Measurements from ENCODE around the gene CDK8. TPM values are rescaled to one million over a fixed set of nuclear protein-coding genes. Genes with fewer than 3 reads are reported as not detected.

CDK8 gene
- 10 to 100 TPM in 3 of 4 donors, 1 to 10 TPM in 1; 9.6 to 17.7 (median 13.7) TPM for total RNA-seq

DNA sequence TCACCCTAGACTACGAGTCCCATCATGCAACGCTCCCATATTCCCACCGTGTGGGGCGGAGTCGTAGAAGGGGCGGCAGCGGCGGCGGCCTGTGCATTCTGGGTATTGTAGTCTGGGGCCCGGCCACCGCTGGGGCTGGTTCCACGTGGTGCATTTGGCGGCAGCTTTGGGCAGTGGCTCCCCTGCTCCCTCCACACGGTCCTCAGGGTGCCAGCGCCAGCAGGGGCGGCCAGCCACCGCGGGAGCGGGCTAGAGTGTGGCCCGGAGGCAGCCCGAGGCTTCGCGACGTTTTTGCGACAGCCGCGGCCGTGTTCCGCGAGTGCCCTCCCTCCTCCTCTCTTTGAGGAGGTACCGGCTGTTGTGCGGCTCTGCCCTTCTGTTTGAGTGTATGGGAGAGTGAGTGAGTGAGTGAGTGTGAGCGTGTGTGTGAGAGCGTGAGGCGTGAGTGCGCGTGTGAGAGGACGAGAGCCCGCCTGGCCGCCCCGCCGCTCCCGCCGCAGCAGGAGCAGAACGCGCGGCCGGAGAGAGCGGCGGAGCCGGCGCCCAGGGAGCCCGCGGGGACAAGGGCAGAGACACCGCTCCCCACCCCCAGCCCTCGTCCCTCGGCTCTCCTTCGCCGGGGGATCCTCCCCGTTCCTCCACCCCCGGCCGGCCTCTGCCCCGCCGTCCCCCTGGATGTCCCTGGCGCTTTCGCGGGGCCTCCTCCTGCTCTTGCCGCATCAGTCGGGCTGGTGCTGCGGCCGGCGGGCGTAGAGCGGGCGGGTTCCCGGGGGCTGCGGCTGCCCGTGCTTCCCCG lies at the start of gene CDK8:
CDK8 (plus strand) TSS at position 343 of the 796 bp plus-strand sequence. CDS start 513 bp downstream, outside the sequence.
- peaks cover 0 to 30% (median 16%) of the 10 kb centered on the region in 4 donors for H3K4me1 ChIP-seq
- no peaks in the 10 kb centered on the region for H3K36me3 ChIP-seq
- DNase-seq (ENCODE audit: low spot score in 2 of 2): peak; percentile 75 to 83
- H3K27me3 ChIP-seq: no peaks in the 10 kb centered on the region
- H3K9me3 ChIP-seq: no peaks in the 10 kb centered on the region
- TF ChIP-seq POLR2A (IDR thresholded peaks at IDR 0.05) (peak in 1 of 2 donors; percentile 56), EP300 (IDR thresholded peaks at IDR 0.05) (peak; percentile 72 to 81)
- TF ChIP-seq, protein P1, sequence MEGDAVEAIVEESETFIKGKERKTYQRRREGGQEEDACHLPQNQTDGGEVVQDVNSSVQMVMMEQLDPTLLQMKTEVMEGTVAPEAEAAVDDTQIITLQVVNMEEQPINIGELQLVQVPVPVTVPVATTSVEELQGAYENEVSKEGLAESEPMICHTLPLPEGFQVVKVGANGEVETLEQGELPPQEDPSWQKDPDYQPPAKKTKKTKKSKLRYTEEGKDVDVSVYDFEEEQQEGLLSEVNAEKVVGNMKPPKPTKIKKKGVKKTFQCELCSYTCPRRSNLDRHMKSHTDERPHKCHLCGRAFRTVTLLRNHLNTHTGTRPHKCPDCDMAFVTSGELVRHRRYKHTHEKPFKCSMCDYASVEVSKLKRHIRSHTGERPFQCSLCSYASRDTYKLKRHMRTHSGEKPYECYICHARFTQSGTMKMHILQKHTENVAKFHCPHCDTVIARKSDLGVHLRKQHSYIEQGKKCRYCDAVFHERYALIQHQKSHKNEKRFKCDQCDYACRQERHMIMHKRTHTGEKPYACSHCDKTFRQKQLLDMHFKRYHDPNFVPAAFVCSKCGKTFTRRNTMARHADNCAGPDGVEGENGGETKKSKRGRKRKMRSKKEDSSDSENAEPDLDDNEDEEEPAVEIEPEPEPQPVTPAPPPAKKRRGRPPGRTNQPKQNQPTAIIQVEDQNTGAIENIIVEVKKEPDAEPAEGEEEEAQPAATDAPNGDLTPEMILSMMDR (IDR thresholded peaks at IDR 0.05): peak in 1 of 5 experiments; percentile 41
- peak within 1 kb of the TSS; percentile 60 to 98 (median 86) for H3K4me3 ChIP-seq
- peak within 1 kb of the TSS; percentile 83 to 96 (median 90) for H3K27ac ChIP-seq
- WGBS, 2 donors: 0 to 1% methylated on average over 31 to 66 of the region's 79 CpGs

DNA sequence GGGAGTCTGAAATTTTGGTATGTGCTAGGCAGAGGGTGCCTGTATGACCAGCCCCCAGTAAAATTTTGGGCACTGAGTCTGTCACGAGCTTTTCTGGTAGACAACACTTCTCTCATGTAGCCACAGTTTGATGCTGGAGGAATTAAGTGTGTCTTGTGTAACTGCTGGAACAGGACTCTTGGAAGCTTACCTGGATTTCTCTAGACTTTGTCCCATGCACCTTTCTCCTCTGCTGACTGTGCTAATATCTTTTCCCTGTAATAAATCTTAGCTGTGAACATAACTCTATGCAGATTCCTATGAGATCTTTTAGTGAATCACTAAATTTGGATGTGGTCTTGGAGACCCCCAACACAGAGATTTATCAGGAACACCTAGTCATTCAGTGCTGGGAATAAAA lies 45.6 kb upstream of the CDK8 start:
- no peak for DNase-seq (ENCODE audit: low spot score in 2 of 2)
- Histone ChIP-seq H3K4me1 (peaks cover 0 to 6% (median 0%) of the 10 kb centered on the region in 4 donors), H3K27ac (no peak overlapping the region), H3K27me3 (no peaks in the 10 kb centered on the region), H3K9me3 (no peaks in the 10 kb centered on the region), H3K4me3 (no peak overlapping the region), H3K36me3 (peaks cover 0 to 68% (median 2%) of the 10 kb centered on the region in 3 donors)
- 90 to 100% methylated on average over 1 of the region's 1 CpG for WGBS, 2 donors
- TF ChIP-seq EP300 (IDR thresholded peaks at IDR 0.05) (no peak), POLR2A (IDR thresholded peaks at IDR 0.05) (no peak)
- TF ChIP-seq, protein P1 (IDR thresholded peaks at IDR 0.05): no peak

DNA sequence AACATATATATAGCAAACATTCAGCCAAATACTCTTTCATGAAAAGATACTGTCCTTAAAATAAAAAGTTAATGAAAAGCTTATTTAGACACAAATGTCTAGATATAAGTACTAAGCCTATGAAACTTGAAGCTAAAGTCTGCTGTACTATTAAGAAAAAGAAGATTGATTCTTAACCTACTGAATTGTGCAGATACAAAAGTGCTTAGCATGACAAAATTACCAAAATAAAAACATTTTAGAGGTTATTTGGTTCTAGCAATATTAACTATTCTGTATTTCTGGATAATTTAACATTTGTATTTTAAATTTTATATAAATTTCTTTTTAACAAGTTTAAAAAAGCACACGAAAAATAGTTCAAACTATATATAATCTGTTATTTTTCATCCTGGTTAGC lies 40.6 kb upstream of the CDK8 start:
- no peaks in the 10 kb centered on the region for H3K27me3 ChIP-seq
- H3K9me3 ChIP-seq: no peaks in the 10 kb centered on the region
- H3K4me1 ChIP-seq: peaks cover 0 to 6% (median 0%) of the 10 kb centered on the region in 4 donors
- H3K36me3 ChIP-seq: peaks cover under 1 to 90% (median 33%) of the 10 kb centered on the region in 3 donors
- DNase-seq (ENCODE audit: low spot score in 2 of 2): no peak
- no peak overlapping the region for H3K27ac ChIP-seq
- TF ChIP-seq, protein P1 (IDR thresholded peaks at IDR 0.05): no peak
- no peak for TF ChIP-seq EP300 (IDR thresholded peaks at IDR 0.05)
- TF ChIP-seq POLR2A (IDR thresholded peaks at IDR 0.05): no peak
- H3K4me3 ChIP-seq: no peak overlapping the region
- 85 to 87% methylated on average over 1 of the region's 1 CpG for WGBS, 2 donors

DNA sequence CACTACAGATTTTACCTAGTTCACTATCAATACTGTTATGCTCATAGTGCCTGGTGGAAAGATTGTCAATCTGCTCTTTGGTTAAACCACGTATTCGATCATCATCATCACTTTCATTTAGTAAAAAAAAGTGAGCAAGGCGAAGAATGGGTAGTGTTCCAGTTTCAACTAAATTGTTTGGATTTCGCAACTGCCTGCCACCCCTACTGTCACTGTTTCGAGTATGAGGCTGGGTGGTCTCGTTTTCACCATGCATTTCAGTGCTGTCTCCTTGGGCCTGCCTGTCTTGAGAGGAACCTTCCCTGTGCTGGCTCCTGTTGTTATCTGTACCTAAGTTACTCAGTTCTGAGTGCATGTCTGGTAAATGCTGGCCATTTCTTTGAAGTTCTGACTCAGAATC lies 39.9 kb upstream of the CDK8 start:
- Histone ChIP-seq H3K4me3 (no peak overlapping the region), H3K27me3 (no peaks in the 10 kb centered on the region), H3K9me3 (no peaks in the 10 kb centered on the region), H3K27ac (no peak overlapping the region), H3K4me1 (peaks cover 0 to 9% (median 0%) of the 10 kb centered on the region in 4 donors), H3K36me3 (peaks cover 0 to 92% (median 34%) of the 10 kb centered on the region in 3 donors)
- DNase-seq (ENCODE audit: low spot score in 2 of 2): no peak
- 88 to 92% methylated on average over 6 of the region's 6 CpGs for WGBS, 2 donors
- TF ChIP-seq, protein P1 (IDR thresholded peaks at IDR 0.05): no peak
- TF ChIP-seq EP300 (IDR thresholded peaks at IDR 0.05) (no peak), POLR2A (IDR thresholded peaks at IDR 0.05) (no peak)

DNA sequence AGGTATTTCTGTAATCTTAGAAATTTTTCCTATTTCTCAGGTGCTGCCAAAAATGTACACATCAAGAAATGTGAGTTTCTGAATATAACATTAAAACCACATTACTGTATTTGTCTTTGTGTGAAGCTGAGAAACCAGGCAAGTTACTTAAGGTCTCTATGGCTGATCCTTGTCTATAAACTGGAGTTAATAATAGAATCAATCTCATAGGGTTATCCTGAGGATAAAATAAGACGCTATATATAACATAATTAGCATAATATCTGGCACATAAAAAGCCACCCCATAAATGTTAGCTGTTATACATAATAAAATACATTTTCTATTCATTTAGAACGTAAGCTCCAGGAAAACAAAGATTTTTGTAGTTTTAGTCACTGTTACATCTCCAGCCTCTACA lies 37.9 kb upstream of the CDK8 start:
- no peak overlapping the region for H3K4me3 ChIP-seq
- TF ChIP-seq, protein P1 (IDR thresholded peaks at IDR 0.05): no peak
- TF ChIP-seq POLR2A (IDR thresholded peaks at IDR 0.05) (no peak), EP300 (IDR thresholded peaks at IDR 0.05) (no peak)
- H3K27me3 ChIP-seq: no peaks in the 10 kb centered on the region
- DNase-seq (ENCODE audit: low spot score in 2 of 2): no peak
- no peak overlapping the region for H3K27ac ChIP-seq
- H3K4me1 ChIP-seq: peaks cover 0 to 28% (median 11%) of the 10 kb centered on the region in 4 donors
- peaks cover 0 to 87% (median 34%) of the 10 kb centered on the region in 3 donors for H3K36me3 ChIP-seq
- H3K9me3 ChIP-seq: no peaks in the 10 kb centered on the region
- WGBS, 2 donors: 82 to 93% methylated on average over 2 of the region's 2 CpGs

Measured in tibial nerve (tissue), 4 donors.